ENCODE results near the gene ICAM1.
"Not testable (repeated sequence)": the region's sequence is repeated elsewhere in the genome, so short reads cannot be mapped to it uniquely, and the experiment has no call there.

The ICAM1 gene

DNA sequence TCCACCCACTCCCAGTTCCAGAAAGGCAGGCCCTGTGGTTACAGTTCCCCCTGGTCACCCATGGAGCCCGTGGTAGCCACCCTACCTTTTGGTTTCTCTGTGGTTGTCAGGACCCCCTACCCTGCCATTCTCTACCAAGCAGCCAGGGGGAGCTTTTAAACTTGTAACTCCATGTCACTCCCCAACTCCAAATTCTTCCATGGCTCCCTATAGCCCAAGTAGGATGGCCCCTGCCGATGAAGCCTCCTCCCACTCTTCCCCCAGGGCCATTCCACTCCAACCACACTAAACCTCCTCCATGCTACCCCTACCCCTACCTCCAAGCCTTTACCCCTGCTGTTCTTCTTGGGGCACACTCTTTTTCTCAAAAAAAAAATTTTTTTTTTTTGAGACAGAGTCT lies 42.0 kb upstream of the ICAM1 start:
- H3K27me3 ChIP-seq: no peaks in the 10 kb centered on the region
- H3K9me3 ChIP-seq: no peaks in the 10 kb centered on the region
- peaks cover 36% of the 10 kb centered on the region for H3K36me3 ChIP-seq
- H4K20me1 ChIP-seq: peaks cover 64% of the 10 kb centered on the region
- H3K4me1 ChIP-seq: peaks cover 78% of the 10 kb centered on the region
- TF ChIP-seq Cebpa-rat (IDR thresholded peaks at IDR 0.05): no peak
- peak overlapping the region; percentile 68 for H3K27ac ChIP-seq
- H3K4me2 ChIP-seq: peak overlapping the region; percentile 94
- H3K9ac ChIP-seq: peak overlapping the region; percentile 96
- peak overlapping the region; percentile 98 for H3K4me3 ChIP-seq

DNA sequence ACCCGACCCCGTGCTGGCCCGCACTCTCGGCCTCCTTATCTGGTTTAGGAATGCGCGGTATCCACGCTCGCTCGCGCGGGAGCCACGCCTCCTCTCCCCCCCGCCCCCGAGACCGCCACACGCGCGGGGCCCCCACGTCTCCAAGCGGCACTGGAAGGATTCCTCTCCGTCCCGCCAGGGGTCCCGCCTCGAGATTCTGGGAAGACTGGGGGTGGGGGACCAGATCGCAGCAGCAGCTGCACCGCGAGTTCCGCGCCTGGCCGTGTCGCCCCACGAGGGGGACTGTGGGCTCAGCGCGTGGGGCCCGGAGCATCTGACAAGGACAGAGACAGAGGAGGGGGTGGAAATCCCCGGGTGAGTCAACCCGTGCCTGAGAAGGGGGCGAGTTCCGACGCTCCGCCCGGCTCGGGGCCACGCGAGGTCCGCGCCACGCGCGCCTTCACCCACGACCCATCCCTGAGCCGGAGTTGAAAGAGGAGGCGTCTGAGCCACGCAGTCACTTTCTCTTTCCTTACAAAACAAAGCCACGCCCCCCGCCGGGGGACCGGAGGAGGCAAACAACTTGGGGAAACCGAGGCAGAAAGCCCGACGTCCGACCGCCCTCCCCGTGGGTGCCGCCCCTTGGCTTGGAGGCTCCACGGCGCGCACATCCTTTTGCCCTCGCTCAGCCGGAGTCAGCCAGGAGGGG lies 40.6 kb upstream of the ICAM1 start:
- peaks cover 22% of the 10 kb centered on the region for H3K36me3 ChIP-seq
- peak overlapping the region; percentile 96 for H3K9ac ChIP-seq
- peaks cover 50% of the 10 kb centered on the region for H4K20me1 ChIP-seq
- no peak for TF ChIP-seq Cebpa-rat (IDR thresholded peaks at IDR 0.05)
- H3K4me3 ChIP-seq: peak overlapping the region; percentile 98
- H3K4me2 ChIP-seq: peak overlapping the region; percentile 94
- peaks cover 86% of the 10 kb centered on the region for H3K4me1 ChIP-seq
- H3K27ac ChIP-seq: peak overlapping the region; percentile 96
- no peaks in the 10 kb centered on the region for H3K27me3 ChIP-seq
- H3K9me3 ChIP-seq: no peaks in the 10 kb centered on the region

DNA sequence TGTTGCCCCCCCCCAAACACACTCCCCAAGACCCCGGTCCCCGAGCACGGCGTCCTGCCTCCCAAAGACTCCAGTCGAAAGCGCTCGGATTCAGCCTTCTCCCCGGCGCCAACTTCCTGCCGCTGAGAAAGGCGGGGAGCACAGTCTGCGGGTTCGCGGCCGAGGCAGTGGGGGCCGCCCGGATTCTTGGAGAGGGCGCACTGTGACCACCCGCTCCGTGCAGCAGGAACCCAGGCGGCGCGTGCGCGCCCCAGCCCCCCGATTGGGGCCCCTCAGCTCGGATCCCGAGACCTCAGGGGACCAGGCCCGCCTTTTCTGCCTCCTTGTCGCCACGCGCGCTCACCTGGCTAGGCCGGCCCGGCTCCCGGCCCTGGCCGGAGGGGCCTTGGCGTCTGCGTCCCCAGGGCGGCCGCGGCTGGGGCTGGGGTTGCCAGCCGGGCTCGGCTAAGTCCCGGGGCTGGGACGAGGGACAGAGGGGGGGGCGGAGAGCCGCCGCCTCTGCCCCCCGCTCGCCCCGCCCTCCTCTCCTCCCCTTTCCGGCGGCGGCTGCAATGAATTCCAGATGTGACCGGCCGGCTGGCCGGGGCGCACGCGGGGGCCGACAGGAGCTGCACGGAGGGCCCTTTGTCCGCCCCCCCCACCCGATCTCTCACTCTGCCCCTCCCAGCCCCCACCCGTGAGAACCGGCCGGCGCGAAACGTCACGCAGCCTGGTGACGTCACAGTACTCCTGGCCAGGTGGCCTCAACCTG lies 39.9 kb upstream of the ICAM1 start, which contains the start of gene S1PR2:
Gene S1PR2 (minus strand): TSS at position 471 of the 751 bp plus-strand sequence. CDS start 6,426 bp downstream, outside the sequence.
- Histone ChIP-seq H3K9ac (peak within 1 kb of the TSS; percentile 96), H3K4me3 (peak within 1 kb of the TSS; percentile 98), H3K27me3 (no peaks in the 10 kb centered on the region), H3K4me1 (peaks cover 87% of the 10 kb centered on the region), H3K36me3 (peaks cover 15% of the 10 kb centered on the region), H3K9me3 (no peaks in the 10 kb centered on the region), H3K27ac (peak within 1 kb of the TSS; percentile 96), H3K4me2 (peak within 1 kb of the TSS; percentile 94), H4K20me1 (peaks cover 43% of the 10 kb centered on the region)
- TF ChIP-seq Cebpa-rat (IDR thresholded peaks at IDR 0.05): no peak

DNA sequence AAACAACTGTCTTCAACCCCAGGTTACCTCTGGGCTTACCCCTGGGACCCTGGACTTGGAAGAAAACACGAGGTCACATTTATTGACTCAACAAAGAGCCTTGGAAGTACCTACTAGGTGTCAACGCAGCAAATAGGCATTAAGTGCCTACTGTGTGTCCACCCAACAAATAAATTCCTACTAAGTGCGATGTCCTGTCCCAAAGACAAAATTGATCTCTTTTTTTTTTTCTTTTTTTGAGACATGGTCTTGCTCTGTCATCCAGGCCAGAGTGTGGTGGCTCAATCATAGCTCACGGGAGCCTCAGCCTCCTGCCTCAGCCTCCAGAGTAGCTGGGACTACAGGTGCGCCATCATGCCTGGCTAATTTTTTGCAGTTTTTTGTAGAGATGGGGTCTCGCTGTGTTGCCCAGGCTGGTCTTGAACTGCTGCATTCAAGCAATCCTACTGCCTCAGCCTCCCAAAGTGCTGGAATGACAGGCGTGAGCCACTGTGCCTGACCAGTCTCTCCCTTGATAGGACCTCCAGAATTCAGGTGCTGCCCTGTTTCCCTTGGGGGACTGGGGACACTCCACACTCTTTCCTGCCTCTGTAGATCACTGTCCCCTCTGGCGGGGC lies 39.2 kb upstream of the ICAM1 start:
- Histone ChIP-seq H3K36me3 (peaks cover 10% of the 10 kb centered on the region; the same call in 1 of the 2 replicates), H4K20me1 (peaks cover 36% of the 10 kb centered on the region), H3K4me3 (peak overlapping the region; percentile 98), H3K4me1 (peaks cover 88% of the 10 kb centered on the region), H3K4me2 (peak overlapping the region; percentile 94), H3K27me3 (no peaks in the 10 kb centered on the region), H3K27ac (peak overlapping the region; percentile 96), H3K9ac (peak overlapping the region; percentile 96; the same call in 1 of the 2 replicates), H3K9me3 (no peaks in the 10 kb centered on the region)
- TF ChIP-seq Cebpa-rat (IDR thresholded peaks at IDR 0.05): no peak

DNA sequence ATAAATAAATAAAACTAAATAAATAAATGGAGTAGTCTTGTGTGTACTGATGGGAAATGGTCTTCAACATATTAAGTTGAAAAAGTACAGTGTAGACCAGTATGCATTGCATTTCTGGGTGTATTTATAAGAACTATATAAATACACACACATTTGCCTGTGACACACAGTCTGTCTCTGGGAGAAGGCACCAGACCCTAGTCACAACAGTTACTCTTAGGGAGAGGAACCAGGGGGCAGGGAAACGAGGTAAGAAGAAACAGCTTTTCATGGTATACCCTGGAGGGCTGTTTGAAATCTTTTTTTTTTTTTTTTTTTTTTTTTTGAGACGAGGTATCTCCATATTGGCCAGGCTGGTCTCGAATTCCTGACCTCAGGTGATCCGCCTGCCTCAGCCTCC lies 37.0 kb upstream of the ICAM1 start:
- Histone ChIP-seq H3K4me2 (peak overlapping the region; percentile 94), H3K4me1 (peaks cover 90% of the 10 kb centered on the region), H3K9ac (no peak overlapping the region), H4K20me1 (peaks cover 14% of the 10 kb centered on the region), H3K27me3 (no peaks in the 10 kb centered on the region), H3K4me3 (no peak overlapping the region), H3K27ac (peak overlapping the region; percentile 94), H3K36me3 (no peaks in the 10 kb centered on the region), H3K9me3 (no peaks in the 10 kb centered on the region)
- TF ChIP-seq Cebpa-rat (IDR thresholded peaks at IDR 0.05): no peak

DNA sequence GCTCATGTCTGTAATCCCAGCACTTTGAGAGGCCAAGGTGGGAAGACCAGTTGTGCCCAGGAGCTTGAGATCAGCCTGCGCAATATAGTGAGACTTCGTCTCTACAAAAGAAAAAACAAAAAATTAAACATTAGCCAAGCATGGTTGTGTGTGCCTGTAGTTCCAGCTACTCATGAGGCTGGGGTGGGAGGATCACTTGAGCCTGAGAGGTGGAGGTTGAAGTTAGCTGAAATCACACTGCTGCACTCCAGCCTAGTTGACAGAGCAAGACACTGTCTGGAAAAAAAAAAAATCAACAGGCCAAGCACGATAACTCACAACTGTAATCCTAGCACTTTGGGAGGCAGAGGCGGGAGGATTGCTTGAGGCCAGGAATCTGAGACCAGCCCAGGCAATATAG lies 35.9 kb upstream of the ICAM1 start:
- peak overlapping the region; percentile 94 for H3K4me2 ChIP-seq

DNA sequence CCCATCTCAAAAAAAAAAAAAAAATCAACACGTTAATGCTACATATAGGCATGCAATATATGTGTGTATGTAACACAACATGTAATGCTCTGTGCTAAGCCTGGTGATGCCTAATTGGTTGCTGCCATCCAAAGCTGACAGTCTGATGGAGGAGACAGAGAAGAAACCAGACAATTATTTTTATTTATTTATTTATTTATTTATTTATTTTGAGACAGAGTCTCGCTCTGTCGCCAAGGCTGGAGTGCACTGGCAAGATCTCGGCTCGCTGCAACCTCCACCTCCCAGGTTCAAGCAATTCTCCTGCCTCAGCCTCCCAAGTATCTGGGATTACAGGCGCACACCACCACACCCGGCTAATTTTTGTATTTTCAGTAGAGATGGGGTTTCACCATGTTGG lies 35.5 kb upstream of the ICAM1 start:
- H3K4me2 ChIP-seq: peak overlapping the region; percentile 94
- peak overlapping the region; percentile 94 for H3K27ac ChIP-seq
- H3K9me3 ChIP-seq, H3K36me3 ChIP-seq, H3K27me3 ChIP-seq, H4K20me1 ChIP-seq: not testable (repeated sequence)
- H3K4me1 ChIP-seq: peaks cover 91% of the 10 kb centered on the region
- 0 out of 2 replicates have a peak overlapping the region, but pooled peaks have one; percentile 57 for H3K4me3 ChIP-seq
- peak overlapping the region; percentile 79; the same call in 1 of the 2 replicates for H3K9ac ChIP-seq

More for the DNA sequence above, 35.9 kb upstream of the ICAM1 start:
- H3K36me3 ChIP-seq: no peaks in the 10 kb centered on the region
- no peak overlapping the region for H3K4me3 ChIP-seq
- peaks cover 3% of the 10 kb centered on the region; the same call in 1 of the 2 replicates for H4K20me1 ChIP-seq
- peaks cover 90% of the 10 kb centered on the region for H3K4me1 ChIP-seq
- H3K9ac ChIP-seq: peak overlapping the region; percentile 36; the same call in 1 of the 2 replicates
- TF ChIP-seq Cebpa-rat (IDR thresholded peaks at IDR 0.05): no peak
- H3K9me3 ChIP-seq: no peaks in the 10 kb centered on the region
- H3K27me3 ChIP-seq: no peaks in the 10 kb centered on the region
- H3K27ac ChIP-seq: peak overlapping the region; percentile 94

DNA sequence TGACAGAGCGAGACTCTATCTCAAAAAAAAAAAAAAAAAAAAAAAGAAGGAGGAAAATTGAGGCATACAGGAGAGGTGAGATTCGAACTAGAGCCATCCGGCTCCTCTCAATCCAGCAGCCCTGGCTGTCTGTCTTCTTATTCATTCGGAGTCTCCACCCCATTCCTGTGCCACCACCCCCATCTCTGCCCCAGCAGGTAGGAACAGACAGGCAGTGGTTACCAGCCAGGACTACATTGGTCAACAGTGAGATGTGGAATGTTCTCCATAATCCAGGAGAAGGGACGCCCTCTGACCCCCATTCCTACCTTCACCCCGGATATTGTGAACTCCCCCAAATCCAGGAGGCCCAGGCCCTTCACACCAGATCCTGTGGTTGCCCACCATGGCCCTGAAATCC lies 33.2 kb upstream of the ICAM1 start:
- Histone ChIP-seq H3K9me3 (no peaks in the 10 kb centered on the region), H3K9ac (no peak overlapping the region; the same call in 1 of the 2 replicates), H3K36me3 (no peaks in the 10 kb centered on the region), H3K4me1 (peaks cover 100% of the 10 kb centered on the region), H3K4me2 (peak overlapping the region; percentile 94), H3K4me3 (no peak overlapping the region), H3K27me3 (no peaks in the 10 kb centered on the region), H3K27ac (peak overlapping the region; percentile 94), H4K20me1 (no peaks in the 10 kb centered on the region)
- no peak for TF ChIP-seq Cebpa-rat (IDR thresholded peaks at IDR 0.05)

DNA sequence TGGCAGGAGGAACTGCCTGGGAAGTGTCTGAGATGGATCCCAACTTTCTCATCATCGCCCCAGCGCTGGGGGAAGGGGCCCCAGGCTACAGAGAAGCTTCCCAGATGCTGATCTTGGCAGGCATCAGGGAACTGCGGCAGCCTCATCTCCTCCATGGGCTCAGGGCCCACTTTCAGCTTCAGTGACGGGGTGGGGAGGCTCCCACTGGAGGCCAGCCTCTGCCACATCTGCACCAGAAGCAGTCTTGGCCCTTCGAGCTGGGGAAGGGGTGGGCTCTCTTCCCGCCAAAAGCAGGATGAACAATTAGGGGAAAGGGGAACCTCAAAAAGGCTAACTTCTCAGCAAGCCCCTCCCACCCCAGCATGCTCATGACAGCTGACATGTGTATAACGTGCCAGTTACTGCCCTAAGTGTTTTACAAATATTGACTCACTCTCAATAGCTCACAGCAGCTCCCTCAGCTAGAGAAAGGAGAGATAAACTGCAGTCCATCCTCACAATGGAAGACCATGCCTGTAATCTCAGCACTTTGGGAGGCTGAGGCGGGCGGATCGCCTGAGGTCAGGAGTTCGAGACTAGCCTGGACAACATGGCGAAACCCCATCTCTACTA lies 32.6 kb upstream of the ICAM1 start:
- H3K4me2 ChIP-seq: peak overlapping the region; percentile 94
- no peaks in the 10 kb centered on the region for H3K36me3 ChIP-seq
- H3K9me3 ChIP-seq: no peaks in the 10 kb centered on the region
- no peak for TF ChIP-seq Cebpa-rat (IDR thresholded peaks at IDR 0.05)
- no peak overlapping the region; the same call in 1 of the 2 replicates for H3K9ac ChIP-seq
- no peaks in the 10 kb centered on the region for H4K20me1 ChIP-seq
- peak overlapping the region; percentile 94 for H3K27ac ChIP-seq
- no peaks in the 10 kb centered on the region for H3K27me3 ChIP-seq
- no peak overlapping the region for H3K4me3 ChIP-seq
- H3K4me1 ChIP-seq: peaks cover 100% of the 10 kb centered on the region

DNA sequence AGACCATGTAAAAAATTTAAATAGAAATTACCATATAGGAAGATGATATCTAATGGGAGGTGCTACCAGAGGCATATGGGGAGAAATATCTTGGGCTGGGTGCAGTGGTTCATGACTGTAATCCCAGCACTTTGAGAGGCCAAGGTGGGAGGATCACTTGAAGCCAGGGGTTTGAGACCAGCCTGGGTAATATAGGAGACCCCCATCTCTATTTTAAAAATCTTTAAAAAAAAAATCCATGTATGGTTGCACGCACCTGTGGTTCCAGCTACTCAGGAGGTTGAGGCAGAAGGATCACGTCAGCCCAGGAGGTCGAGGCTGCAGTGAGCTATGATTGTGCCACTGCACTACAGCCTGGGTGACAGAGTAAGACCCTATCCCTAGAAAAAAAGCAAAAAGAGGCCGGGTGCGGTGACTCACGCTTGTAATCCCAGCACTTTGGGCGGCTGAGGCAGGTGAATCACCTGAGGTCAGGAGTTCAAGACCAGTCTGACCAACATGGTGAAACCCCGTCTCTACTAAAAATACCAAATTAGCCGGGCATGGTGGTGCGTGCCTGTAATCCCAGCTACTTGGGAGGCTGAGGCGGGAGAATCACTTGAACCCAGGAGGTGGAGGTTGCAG lies 29.0 kb upstream of the ICAM1 start:
- Histone ChIP-seq H3K4me2 (peak overlapping the region; percentile 77), H3K4me1 (peaks cover 100% of the 10 kb centered on the region), H3K27ac (peak overlapping the region; percentile 88)
- not testable (repeated sequence) for H3K9ac ChIP-seq, H4K20me1 ChIP-seq, H3K9me3 ChIP-seq, H3K36me3 ChIP-seq, H3K27me3 ChIP-seq, H3K4me3 ChIP-seq

Data from BLaER1 (cell line).